NCI-H526 treated with DMSO at 0.1 percent for 48 hours (cell line): ENCODE results near the gene MGARP.
A peak's percentile ranks its signal among the peaks of the same experiment; 100 is the strongest.
"Not testable (repeated sequence)": the region's sequence is repeated elsewhere in the genome, so short reads cannot be mapped to it uniquely, and the experiment has no call there.

Source experiments
- DNase-seq: peaks from one replicate; lab custom pipeline; 2025; lab: John Stamatoyannopoulos, UW

MGARP gene

DNA sequence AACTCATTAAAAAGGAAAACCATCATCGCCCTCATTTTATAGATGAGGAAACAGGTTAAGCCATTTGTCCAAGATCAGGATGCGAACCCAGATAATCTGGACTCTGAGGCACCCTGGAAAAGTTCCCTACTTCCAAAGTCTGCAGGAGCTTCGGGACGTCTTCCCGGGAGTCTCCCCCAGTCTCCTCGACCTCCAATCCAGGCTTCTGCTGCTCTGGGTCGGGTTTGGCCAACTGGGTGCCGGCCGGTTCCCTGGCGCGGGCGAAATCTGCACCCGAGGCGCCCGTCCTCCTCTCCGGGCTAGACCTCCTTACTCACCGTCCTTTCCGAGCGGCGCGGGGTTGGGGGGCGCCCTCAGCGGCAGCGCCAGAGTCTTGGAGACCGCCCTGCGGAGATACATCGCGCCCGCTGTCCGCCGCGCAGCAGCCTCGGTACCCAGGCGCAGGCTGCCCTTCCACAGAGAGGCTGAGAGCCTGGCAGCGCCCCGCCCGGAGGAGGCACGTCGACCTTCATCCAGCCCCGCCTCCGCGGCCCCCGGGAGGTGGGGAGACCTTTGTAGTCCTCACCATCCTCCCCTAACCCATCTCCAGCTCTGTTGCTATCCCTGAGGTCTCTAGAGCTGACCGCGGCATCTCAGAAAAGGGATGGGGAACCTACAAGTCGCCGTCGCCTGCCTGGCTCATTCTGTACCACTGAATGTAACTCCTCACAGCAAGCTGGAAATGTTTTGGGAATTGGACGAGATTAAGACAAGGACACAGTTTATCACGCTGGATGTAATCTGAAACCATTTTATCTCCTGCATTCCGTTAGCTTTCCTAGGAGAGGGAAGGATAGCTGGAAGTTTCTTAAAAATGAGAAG is at the start of gene MGARP:
MGARP (minus strand) TSS at position 466 of the 861 bp plus-strand sequence; CDS start at position 399, 67 bp downstream.
- DNase-seq, result peak; percentile 14

DNA sequence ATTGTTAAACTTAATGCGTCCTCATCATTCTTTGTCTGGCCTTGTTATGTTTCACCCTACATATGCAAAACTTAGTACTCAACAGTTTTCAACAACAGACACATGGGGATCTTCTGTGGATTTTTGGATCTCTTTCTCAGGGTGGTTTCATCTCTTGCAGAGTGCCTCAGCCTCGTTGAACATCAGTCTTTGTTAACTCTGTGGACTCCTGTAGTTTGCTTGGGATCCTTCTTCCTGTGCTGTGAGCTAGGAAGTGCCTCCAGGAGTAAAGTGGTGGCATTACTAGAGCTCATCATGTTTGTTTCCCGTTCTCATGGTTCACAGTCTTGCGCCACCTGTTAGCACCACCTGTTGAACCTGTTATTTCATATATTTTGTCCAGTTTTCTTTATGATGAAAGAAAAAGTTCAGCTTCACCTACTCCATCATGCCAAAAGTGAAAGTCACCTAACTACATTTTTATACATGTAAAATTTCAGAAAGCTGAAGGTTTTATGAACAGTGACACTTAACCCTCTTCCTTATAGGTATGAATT is 49.7 kb upstream of the MGARP start:
- DNase-seq, result no peak

DNA sequence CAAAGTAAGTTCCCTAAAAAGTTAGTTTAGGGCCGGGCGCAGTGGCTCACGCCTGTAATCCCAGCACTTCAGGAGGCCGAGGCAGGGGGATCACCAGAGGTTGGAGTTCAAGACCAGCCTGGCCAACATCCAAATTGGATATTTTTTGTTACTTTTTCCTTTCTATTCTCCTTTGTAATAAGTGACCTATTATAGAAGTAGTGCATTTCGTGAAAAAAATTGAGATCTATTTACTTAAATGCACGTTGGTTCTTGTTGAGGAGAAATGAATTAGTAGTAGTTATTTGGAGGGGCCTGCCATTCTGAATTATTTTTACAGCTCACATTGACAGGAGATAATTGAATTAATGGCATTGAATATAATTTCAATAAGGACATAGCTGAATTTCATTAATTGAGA is 44.6 kb upstream of the MGARP start:
- no peak for DNase-seq

DNA sequence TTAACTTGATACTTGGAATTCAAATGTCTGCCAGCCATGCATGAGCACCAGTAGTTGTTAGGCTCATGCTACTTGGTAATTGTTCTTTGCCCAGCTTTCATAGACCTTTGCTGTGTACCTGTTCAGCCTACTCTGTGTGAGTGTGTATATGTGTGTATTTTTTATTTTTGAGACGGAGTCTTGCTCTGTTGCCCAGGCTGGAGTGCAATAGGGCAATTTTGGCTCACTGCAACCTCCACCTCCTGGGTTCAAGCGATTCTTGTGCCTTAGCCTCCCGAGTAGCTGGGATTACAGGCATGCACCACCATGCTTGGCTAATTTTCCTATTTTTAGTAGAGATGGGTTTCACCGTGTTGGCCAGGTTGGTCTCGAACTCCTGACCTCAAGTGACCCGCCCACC is 42.5 kb upstream of the MGARP start:
- not testable (repeated sequence) for DNase-seq

DNA sequence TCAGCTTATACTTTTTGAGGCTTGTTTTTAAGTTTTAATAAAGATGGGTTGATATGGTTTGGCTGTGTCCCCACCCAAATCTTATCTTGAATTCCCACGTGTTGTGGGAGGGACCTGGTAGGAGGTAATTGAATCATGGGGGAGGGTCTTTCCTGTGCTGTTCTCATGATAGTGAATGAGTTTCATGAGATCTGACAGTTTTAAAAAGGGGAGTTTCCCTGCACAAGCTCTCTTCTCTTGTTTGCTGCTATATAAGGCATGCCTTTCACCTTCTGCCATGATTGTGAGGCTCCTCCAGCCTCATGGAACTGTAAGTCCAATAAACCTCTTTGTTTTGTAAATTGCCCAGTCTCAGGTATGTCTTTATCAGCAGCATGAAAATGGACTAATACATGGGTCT is 42.0 kb upstream of the MGARP start:
- not testable (repeated sequence) for DNase-seq

DNA sequence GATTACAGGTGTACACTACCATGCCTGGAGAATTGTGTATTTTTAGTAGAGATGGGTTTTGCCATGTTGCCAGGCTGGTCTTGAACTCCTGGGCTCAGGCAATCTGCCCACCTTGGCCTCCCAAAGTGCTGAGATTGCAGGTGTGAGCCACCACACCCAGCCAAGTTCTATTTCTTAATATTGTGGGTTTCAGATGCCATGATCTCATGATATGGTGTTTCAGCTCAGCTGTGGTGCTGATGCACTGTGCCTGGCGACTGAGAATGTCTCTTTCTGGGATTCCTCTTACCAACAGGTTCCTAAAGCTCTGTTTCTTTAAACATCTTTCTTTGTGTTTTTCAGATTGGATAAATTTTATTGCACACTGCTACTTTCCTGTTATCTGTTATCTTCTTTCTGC is 39.5 kb upstream of the MGARP start:
- no peak for DNase-seq

DNA sequence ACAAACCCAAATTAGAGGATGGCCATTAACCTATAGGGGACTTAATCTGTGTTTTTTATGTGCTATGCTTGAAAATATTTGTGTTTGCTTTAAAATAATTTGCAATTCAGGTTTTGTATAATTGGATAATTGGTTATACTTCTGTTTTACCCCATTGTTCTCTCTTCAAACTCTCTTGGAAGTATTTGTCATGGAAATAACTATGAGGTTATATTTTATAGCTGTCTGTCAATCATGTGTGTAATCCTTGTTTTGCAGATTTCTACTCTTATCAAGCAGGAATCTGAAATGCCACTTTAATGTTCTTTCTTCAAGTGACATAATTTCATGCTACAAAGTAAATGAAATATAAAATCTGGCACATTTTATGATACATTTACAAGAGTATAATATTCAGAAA is 37.6 kb upstream of the MGARP start:
- DNase-seq, result no peak

DNA sequence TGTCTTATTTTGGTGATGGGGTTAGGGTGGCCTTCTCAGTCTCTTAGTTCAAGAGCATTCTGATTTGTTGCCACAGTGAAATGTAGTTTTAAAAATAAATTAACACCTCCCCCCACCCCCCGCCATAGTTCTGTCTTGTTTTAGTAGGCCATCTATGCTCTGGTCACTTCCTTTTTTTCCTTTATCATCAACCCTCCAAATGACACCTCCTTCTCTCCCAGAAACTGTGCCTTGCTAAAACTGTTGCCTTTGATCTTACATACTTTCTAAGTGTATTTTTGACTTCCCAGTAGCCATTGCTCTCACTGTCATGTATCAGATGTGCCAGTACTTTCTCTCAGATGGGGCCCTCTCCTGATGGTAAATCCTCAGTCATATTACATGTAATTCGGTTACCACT is 36.7 kb upstream of the MGARP start:
- no peak for DNase-seq

DNA sequence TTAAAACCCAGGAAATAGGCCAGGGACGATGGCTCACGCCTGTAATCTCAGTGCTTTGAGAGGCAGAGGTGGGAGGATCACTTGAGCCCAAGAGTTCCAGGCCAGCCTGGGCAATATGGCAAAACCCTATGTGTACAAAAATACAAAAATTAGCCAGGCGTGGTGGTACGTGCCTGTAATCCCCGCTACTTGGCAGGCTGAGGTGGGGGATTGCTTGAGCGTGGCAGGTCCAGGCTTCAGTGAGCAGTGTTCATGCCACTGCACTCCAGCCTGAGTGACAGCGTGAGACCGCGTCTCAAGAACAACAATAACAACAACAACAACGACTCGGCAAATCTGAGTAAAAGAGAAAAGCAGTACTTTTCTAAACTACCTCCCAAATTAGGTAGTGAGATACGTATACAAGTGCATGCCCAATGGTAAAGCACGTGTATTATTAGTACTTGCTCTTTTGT is 35.2 kb upstream of the MGARP start:
- no peak for DNase-seq

DNA sequence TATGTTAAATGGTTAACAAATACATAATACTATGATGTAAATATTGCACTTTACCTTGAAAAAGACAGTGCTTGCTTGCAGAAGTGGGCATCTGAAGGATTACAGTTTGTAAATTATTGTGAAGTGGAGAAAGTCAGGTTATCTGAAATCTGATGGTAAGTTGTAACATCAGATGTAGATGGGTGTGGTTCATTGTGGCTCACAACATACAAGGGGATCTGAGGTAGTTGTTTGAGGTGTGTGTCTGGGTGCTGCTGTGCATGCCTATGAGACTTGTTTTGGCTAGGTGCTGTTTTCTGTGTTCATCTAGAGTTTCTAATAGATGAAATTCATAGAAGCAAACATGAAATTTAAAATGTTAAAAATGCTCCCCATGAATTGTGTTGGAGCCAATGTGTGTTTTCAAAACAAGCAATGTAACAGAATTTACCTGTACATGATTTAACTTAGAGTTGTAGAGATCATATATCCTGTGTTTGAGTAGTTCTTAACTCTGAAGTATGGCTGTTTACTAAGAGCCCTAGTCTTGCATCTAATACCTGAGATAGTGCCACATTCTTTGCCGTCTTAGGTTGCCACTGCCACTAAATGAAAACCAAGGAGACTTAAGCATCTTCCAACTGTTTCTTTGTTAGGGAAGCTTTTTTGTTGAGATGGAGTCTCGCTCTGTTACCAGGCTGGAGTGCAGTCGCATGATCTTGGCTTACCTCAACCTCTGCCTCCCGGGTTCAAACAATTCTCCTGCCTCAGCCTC is 34.2 kb upstream of the MGARP start:
- no peak for DNase-seq

DNA sequence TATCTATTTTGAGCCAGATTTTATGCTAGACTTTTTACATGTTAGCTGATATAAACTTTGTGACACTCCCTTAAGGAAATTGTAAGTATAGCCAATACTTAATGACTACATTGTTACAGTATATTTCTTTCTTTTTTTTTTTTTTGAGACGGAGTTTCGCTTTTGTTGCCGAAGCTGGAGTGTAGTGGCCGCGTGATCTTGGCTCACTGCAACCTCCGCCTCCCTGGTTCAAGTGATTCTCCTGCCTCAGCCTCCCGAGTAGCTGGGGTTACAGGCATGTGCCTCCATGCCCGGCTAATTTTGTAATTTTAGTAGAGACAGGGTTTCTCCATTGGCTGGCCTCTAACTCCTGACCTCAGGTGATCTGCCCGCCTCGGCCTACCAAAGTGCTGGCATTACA is 33.4 kb upstream of the MGARP start:
- not testable (repeated sequence) for DNase-seq

DNA sequence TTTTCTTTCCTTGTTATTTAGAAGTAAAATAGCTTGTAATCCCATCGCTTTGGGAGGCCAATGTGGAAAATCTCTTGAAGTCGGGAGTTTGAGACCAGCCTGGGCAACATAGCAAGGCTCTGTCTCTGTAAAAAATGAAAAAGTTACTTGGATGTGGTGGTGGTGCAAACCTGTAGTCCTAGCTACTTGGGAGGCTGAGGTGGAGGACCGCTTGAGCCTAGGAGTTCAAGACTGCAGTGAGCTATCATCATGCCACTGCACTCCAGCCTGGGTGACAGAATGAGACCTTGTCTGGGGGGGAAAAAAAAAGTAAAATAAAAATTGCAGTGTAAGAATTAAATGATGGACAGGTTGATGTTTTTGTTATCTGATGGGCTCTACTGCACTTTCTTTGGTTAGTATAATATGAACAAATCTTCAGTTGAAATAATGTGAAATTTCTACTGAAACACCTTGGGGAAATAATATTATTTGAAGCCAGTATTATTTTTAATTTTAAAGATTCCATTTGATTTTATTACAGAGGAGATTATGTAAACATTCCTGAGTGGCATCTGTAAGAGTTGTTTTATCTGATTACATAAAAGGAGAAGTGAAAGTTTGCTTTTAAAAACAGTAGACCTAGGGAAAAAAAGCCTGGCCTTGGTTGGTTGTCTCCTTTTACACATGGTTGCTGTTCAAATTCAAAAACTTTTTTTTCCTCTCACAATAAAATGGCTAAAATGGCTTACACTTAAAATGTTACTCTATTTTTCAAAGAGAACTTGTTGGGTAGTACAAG is 32.7 kb upstream of the MGARP start:
- no peak for DNase-seq

DNA sequence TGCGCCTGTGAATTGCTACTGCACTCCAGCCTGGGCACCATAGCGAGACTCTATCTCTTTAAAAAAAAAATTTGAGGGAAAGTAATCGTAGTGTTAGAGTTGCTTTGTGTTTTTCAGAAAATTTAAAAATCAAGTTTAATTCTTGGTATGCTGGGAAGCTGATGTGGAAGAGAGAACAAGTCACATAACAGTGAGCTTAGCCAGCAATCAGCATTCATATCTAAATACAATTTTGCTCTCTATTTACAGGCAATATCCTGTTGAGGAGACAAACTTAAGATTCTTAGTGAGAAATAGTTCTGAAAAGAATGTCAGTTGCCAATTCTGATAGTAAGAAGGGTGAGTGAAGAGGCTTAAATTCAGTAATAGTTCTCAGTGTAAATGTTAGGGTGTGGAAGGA is 31.9 kb upstream of the MGARP start:
- DNase-seq, result no peak

DNA sequence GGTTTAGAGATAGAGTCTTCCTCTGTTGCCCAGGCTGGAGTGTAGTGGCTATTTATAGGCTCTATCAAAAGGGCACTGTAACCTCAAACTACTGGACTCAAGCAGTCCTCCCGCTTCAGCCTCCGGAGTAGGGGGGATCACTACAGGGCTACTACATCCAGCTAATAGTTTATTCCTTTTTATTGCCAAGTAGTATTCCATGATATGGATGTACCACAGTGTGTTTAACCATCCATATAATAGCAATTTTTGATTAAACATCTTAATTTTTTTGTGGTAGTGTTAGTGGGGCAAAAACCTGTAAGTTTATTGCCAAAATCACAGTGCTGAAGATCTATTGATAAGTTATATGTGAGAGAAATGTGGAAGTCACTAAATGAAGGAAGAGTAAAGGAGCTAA is 24.9 kb upstream of the MGARP start:
- DNase-seq, result no peak

DNA sequence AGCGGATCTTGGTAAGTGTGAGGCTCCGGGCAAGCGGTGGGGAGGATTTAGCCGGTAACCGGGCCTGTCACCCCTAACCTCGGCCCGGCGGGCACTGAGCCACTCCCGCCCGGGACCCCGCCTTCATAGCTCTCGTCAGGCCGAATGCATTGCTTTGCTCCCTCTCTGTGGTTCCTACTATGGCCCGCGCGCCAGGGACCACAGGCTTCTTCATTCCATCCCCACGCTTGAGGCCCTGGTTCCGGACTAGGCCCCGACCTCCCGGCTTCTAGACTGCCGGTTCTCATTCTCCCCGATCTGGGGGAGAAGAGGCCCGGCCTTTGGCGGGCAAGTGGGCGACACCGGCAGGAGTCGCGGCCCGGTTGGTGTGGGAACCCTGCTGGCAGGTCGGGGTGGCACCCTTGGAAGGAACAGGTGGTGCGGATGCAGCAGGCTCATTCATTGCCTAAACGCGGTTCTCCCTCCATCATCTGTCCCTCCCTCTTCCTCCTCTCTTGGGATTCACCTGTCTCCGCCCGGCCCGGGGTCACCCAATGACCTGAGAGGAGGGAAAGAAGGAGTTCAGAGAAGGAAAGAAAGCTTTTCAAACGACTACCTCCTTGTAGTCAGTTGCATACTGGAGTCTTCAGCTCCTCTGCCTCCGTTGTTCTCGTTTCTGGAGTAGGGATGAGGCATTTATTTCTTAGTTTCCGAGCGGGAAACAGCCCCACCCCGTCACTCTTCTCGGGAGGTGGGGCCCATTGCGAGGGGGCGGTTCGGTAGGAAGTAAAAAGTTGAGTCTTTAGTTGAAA is 22.0 kb upstream of the MGARP start, which contains the start of gene NDUFC1:
NDUFC1 (minus strand) TSS at position 657 of the 791 bp plus-strand sequence. CDS start 6,679 bp downstream, outside the sequence.
- peak; percentile 61 for DNase-seq

DNA sequence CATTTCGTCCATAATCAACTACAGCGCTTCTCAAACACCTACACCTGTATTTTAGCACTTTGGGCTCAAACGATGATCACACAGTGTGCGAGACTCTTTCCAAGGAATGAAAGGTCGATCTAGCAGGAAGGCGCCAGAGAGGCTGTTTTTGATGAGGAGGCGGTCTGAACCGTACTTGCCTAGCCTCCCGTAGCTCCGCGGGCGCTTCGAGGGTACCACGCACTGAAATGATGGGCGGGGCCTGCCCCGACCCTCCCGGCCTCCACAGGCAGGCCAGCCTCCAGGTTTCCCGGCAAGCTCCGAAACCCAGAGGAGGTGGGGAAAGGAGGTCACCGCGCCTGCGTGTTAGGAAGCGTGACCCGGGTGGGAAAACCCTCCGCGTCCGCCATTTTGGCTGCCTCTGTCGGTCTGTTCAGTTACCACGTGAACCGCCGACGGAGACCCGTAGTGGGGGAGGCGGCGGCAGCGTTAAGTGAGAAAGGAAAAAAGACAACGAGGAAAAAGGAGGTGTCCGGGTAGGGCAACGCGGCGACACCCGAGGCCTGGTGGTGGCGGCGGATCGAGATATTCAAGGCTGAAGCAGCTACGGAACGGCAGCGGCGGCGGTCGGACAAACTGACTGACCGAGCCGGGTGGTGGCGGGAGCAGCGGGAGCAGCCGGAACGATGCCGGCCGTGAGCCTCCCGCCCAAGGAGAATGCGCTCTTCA is 21.2 kb upstream of the MGARP start, which contains the start of gene NAA15:
NAA15 (plus strand) TSS at position 393 of the 708 bp plus-strand sequence; CDS start at position 666, 273 bp downstream.
- DNase-seq, result peak; percentile 97

DNA sequence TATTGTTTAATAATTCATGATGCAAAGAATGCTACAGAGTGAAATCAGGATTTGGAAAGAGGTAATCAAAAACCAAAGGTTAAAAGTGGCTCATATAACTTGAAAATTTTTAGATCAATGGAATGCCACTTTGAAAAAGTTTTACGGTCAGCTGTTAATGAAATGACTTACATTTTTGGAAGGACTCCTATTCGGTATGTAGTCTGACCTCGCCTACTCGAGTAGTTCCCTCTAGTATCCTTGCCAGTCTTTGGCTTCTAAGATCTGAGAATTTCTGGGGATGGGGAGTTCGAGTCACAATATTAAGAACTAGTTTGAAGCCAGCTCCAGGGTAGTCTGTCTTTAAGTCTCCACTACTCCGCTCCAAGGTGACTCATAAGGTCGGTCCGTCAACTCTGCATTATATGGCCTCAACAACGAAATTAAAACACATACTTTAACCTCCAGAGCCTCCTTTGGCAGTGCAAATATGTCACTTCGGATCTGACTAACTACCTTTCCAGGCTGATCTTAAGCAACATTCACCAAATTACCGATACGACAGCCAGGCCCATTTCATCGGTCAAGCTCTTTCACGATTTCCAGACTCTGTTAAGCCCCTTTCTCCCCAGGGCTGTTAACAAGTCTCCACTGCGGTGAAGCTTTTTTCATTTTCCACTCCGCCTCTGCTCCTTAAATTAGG is 20.5 kb upstream of the MGARP start:
- DNase-seq, result peak; percentile 62

DNA sequence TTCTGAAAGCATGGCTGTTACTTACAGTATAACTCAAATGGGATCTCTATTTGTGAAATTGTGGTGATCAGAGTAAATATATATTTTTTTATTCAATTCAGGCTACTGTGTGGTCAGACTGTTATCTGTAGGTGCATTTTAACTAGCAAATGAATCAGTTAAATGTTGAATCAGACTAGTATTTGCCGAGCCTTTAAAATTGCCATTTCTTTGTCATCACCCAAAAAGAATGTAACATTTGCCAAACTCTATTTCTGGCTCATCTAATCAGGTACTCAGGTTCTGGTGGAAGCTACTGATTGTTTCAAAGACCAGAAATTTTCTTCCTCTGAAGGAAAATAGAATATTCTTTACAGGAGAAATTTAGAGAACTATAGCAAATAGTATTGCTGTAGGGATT is 19.5 kb upstream of the MGARP start:
- DNase-seq, result no peak

DNA sequence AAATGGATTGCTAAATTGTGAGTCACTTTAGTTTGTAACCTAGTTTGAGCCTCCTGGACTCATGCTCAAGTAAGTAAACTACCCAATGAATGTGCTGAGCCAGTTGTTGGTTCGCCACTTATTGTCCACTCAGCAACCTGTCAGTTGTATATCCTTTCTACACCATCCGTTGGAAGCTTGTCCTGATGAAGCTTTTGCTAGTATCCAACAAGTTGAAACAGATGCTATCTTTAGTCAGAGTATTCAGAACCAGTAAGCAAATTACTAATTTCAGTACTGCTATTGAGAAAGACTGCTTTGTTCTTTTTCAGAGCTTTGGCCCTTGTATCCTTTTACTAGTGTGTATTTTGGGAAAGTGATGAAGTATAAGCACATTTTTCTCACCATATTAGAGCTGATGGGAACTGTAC is 17.0 kb upstream of the MGARP start:
- DNase-seq, result peak; percentile 45

DNA sequence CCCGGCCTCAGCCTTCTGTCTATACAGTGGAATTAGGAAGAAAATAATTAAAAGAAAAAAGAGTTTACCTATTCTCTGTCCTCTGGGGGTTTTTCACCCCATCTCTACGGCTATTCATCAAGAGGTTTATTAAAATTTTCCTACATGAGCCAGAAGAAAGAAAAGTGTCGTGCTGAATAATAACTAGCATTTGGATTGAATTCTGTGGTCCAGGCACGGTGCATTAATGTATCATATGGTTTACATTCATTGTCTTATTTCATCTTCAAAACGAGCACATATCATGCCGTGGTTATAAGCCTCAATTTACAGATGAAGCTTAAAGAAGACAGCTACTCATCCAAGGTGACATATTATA is 15.9 kb upstream of the MGARP start:
- DNase-seq, result peak; percentile 81
